HepG2 (cell line): ENCODE measurements around the gene DOK7. TPM values are rescaled to one million over a fixed set of nuclear protein-coding genes. Genes with fewer than 3 reads are reported as not detected.
A peak's percentile ranks its signal among the peaks of the same experiment; 100 is the strongest.

Source experiments
- ATAC-seq: fragments of 200-7000 bp; cut with Tn5 transposase; 3 replicates; pipeline ENCODE4 v1.9.1; 2020; ENCODE audit warnings: mild to moderate bottlenecking, moderate library complexity
- BruUV-seq: library from RNA; stranded (reverse); fragments of 400-500 nt; replicated peaks from 2 replicates; lab custom pipeline; 2021; lab: Mats Ljungman, UMichigan
- CTCF ChIA-PET: fragments of 300-600 bp; formaldehyde crosslinking; extraction: SDS; loops from one replicate; lab custom pipeline; 2021; ENCODE audit warnings: low total read pairs, inconsistent platforms, low intra/inter-chr PET ratio; lab: Yijun Ruan, JAX
- POLR2A ChIA-PET: fragments of 350-600 bp; sonication (Branson Sonifier 250); formaldehyde crosslinking; loops from one replicate; lab custom pipeline; 2020; ENCODE audit warnings: antibody characterized with exemption, inconsistent platforms; lab: Yijun Ruan, JAX
- DNase-seq: peaks from one replicate; pipeline ENCODE4 v3.0.0-alpha.2; 2015; ENCODE audit warnings: low spot score
- FAIRE-seq: peaks from 3 replicates; lab custom pipeline; 2011; peaks lifted over from hg19 to GRCh38; lab: Jason Lieb, UNC
- H2AFZ ChIP-seq: one replicate; pipeline ENCODE4 v1.6.1; 2011; ENCODE audit warnings: low read length, inconsistent platforms
- H3K27ac ChIP-seq: fragments of 300-600 bp; 3 replicates; pipeline ENCODE4 v1.8.0; 2011; ENCODE audit warnings: mixed run types, mild to moderate bottlenecking, mixed read lengths, low read length, inconsistent platforms; ENCODE audit not compliant: insufficient read depth; ENCODE audit errors: extremely low read length
- H3K27me3 ChIP-seq, 2 experiments: fragments of 200-600 bp in 1 of 2; 2 replicates in 1 of 2; 3 replicates in 1 of 2; pipeline versions ENCODE4 v1.6.0 to v1.8.0; 2011; ENCODE audit warnings: low read length in 2 of 2, mild to moderate bottlenecking in 2 of 2, moderate library complexity in 2 of 2, inconsistent platforms in 1 of 2; ENCODE audit not compliant: insufficient read depth in 2 of 2, control insufficient read depth in 1 of 2
- H3K36me3 ChIP-seq, 2 experiments: fragments of 200-600 bp in 1 of 2; replicated peaks in 1 of 2; 2 replicates in 1 of 2; 3 replicates in 1 of 2; pipeline versions ENCODE4 v1.5.1 to v1.8.0; 2011; ENCODE audit warnings: low read length in 2 of 2, inconsistent platforms in 1 of 2; ENCODE audit not compliant: insufficient read depth in 2 of 2, control insufficient read depth in 1 of 2
- H3K4me1 ChIP-seq: 2 replicates; pipeline ENCODE4 v1.5.1; 2012; ENCODE audit warnings: low read length, inconsistent platforms; ENCODE audit not compliant: insufficient read depth
- H3K4me2 ChIP-seq: 2 replicates; pipeline ENCODE4 v1.6.0; 2011; ENCODE audit warnings: low read depth, low read length, inconsistent platforms
- H3K4me3 ChIP-seq, 3 experiments: fragments of 200-600 bp in 1 of 3; sonication (generic), shearing (Covaris generic) in 1 of 3; replicated peaks in 1 of 3; 2 replicates each; pipeline ENCODE4 v1.5.1; 2011 to 2016; ENCODE audit warnings: low read length in 3 of 3, inconsistent platforms in 2 of 3, low read depth in 2 of 3, mild to moderate bottlenecking in 2 of 3, control low read depth in 1 of 3, mixed read lengths in 1 of 3; ENCODE audit not compliant: insufficient read depth in 1 of 3
- H3K79me2 ChIP-seq: one replicate; pipeline ENCODE4 v1.6.1; 2011; ENCODE audit warnings: low read length, inconsistent platforms; ENCODE audit not compliant: insufficient read depth
- H3K9ac ChIP-seq: 2 replicates; pipeline ENCODE4 v1.6.0; 2011; ENCODE audit warnings: mild to moderate bottlenecking, low read depth, low read length, inconsistent platforms; ENCODE audit not compliant: insufficient read depth
- H3K9me3 ChIP-seq: 2 replicates; pipeline ENCODE4 v1.5.1; 2012; ENCODE audit warnings: mild to moderate bottlenecking, low read length
- H4K20me1 ChIP-seq: 2 replicates; pipeline ENCODE4 v1.6.0; 2011; ENCODE audit warnings: inconsistent platforms, mild to moderate bottlenecking, low read length, moderate library complexity; ENCODE audit not compliant: insufficient read depth
- ATRX ChIP-seq: sonication (generic); formaldehyde crosslinking; IDR thresholded peaks from 2 replicates; pipeline ENCODE4 v1.4.0; 2020; ENCODE audit warnings: missing genetic modification reagents, borderline replicate concordance
- DMTF1 ChIP-seq: sonication (generic); formaldehyde crosslinking; IDR thresholded peaks from 2 replicates; pipeline ENCODE4 v1.4.0; 2020; ENCODE audit warnings: mild to moderate bottlenecking, missing genetic modification reagents
- RAD21 ChIP-seq: fragments of 450-650 bp; formaldehyde crosslinking; IDR thresholded peaks from 2 replicates; pipeline ENCODE4 v1.5.0; 2020; ENCODE audit warnings: mild to moderate bottlenecking
- RFXAP ChIP-seq: sonication (generic); formaldehyde crosslinking; IDR thresholded peaks from 2 replicates; pipeline ENCODE4 v1.4.0; 2020; ENCODE audit warnings: missing genetic modification reagents, borderline replicate concordance
- SMC3 ChIP-seq: IDR thresholded peaks from 2 replicates; pipeline ENCODE4 v1.6.1; 2011; ENCODE audit warnings: low read length, improper control_type of control experiment
- TAF15 ChIP-seq: fragments of 200-400 bp; formaldehyde crosslinking; IDR thresholded peaks from one replicate; pipeline ENCODE4 v1.6.1; 2018; ENCODE audit warnings: mild to moderate bottlenecking, low read depth, low read length; ENCODE audit not compliant: poor library complexity, severe bottlenecking
- ZNF574 ChIP-seq: sonication (generic); formaldehyde crosslinking; IDR thresholded peaks from 2 replicates; pipeline ENCODE4 v1.4.0; 2020; ENCODE audit warnings: missing genetic modification reagents
- WGBS: methylation state at CpG from one replicate; pipeline ENCODE4 v1.1.6; 2017; ENCODE audit warnings: low lambda C conversion rate; 5-methylcytosine and 5-hydroxymethylcytosine counted together
- in situ Hi-C: cut with HindIII; loops from 2 replicates; pipeline ENCODE4 v1.10.0; 2017; ENCODE audit warnings: low pct_unique_long_range_greater_than_20kb; ENCODE audit not compliant: extremely low pct_ligation_motif_present
- intact Hi-C: fragments of 100-400 bp; cut with micrococcal nuclease; formaldehyde crosslinking; loops from one replicate; pipeline ENCODE4 v1.10.0; 2022; ENCODE audit not compliant: unreplicated experiment
- polyA plus RNA-seq, 8 experiments: library from polyadenylated mRNA; depleted of rRNA in 3 of 8; stranded (reverse) in 7 of 8; unstranded in 1 of 8; fragments of >200 nt; fragmentation: Illumina TruSeq in 4 of 8; extraction: Trizol in 4 of 8; gene quantifications; 2 replicates each; pipeline versions ENCODE4 v1.2.1 to v1.2.3, GENCODE V29; 2011 to 2016; ENCODE audit warnings: low read depth in 4 of 8, missing spikeins in 1 of 8, mixed read lengths in 1 of 8; ENCODE audit not compliant: insufficient read depth in 1 of 8
- total RNA-seq, 5 experiments: library from RNA; depleted of rRNA; stranded (reverse); fragments of >200 nt; fragmentation: Illumina TruSeq; extraction: Trizol; gene quantifications; 2 replicates each; pipeline ENCODE4 v1.2.3, GENCODE V29; 2016; ENCODE audit warnings: low read depth in 1 of 5
- TF ChIP-seq, protein P1 (sequence below): sonication (generic); formaldehyde crosslinking; IDR thresholded peaks from 2 replicates; pipeline ENCODE4 v1.4.0; 2020; ENCODE audit warnings: missing genetic modification reagents, borderline replicate concordance

DOK7 gene
- total and polyA plus RNA-seq, 2 of the 13 experiments (the other 11 are each of a cell fraction or from before 2014, with no cell fraction given): 0.03 to 0.07 TPM

- no peaks in the 10 kb centered on the region for H3K79me2 ChIP-seq
- H4K20me1 ChIP-seq: no peaks in the 10 kb centered on the region
- no peak overlapping the region for H2AFZ ChIP-seq
- no peak overlapping the region for H3K4me3 ChIP-seq
- ChIA-PET CTCF (no interaction called here), POLR2A (no interaction called here)
- ATAC-seq (no peak), DNase-seq (no peak), FAIRE-seq (no peak)
- TF ChIP-seq RFXAP (CRISPR knock-in tag) (no peak), DMTF1 (CRISPR knock-in tag) (no peak)
- peaks cover 25 to 79% of the 10 kb centered on the region in 2 experiments for H3K27me3 ChIP-seq
- H3K4me1 ChIP-seq: peaks cover 25% of the 10 kb centered on the region
- in situ Hi-C loops: no loop called here
- BruUV-seq: no TSS peak
- WGBS: 19% methylated on average over 4 of the region's 25 CpGs
- intact Hi-C loops: no loop called here
- H3K36me3 ChIP-seq: no peaks in the 10 kb centered on the region
- no peak overlapping the region for H3K9ac ChIP-seq
- no peak overlapping the region for H3K27ac ChIP-seq
- H3K9me3 ChIP-seq: no peaks in the 10 kb centered on the region
- no peak overlapping the region for H3K4me2 ChIP-seq
Measured at GRCh38 chr4:3479358-3480101, 16.4 kb downstream of the DOK7 start.

- Histone ChIP-seq H3K9ac (no peak overlapping the region), H3K4me3 (no peak overlapping the region), H3K4me1 (peaks cover 28% of the 10 kb centered on the region), H4K20me1 (no peaks in the 10 kb centered on the region), H2AFZ (no peak overlapping the region), H3K9me3 (no peaks in the 10 kb centered on the region), H3K36me3 (no peaks in the 10 kb centered on the region), H3K27ac (no peak overlapping the region), H3K4me2 (peak overlapping the region; percentile 23; the same call in 1 of the 2 replicates), H3K79me2 (no peaks in the 10 kb centered on the region), H3K27me3 (peaks cover 26 to 85% of the 10 kb centered on the region in 2 experiments)
- BruUV-seq: no TSS peak
- CTCF ChIA-PET: interaction anchor here (1.0 to 1.3 kb wide), 3 partner anchors 28 to 287 kb away, joined by 3 read pairs; no protein-coding TSS in a partner anchor
- 3% methylated on average over 12 of the region's 17 CpGs for WGBS
- in situ Hi-C loops: no loop called here
- DNase-seq (peak; percentile 66), FAIRE-seq (peak; percentile 67), ATAC-seq (peak; percentile 83)
- POLR2A ChIA-PET: interaction anchor here (0.7 to 1.5 kb wide), 2 partner anchors 18 to 28 kb away, joined by 3 to 4 read pairs; no protein-coding TSS in a partner anchor
- intact Hi-C loops: no loop called here
- TF ChIP-seq RAD21 (CRISPR knock-in tag) (peak; percentile 74), SMC3 (peak; percentile 37; the same call in 1 of the 2 replicates), ZNF574 (CRISPR knock-in tag) (peak; percentile 43; the same call in 1 of the 2 replicates), ATRX (CRISPR knock-in tag) (no peak), TAF15 (peak; percentile 47)
- TF ChIP-seq, protein P1, sequence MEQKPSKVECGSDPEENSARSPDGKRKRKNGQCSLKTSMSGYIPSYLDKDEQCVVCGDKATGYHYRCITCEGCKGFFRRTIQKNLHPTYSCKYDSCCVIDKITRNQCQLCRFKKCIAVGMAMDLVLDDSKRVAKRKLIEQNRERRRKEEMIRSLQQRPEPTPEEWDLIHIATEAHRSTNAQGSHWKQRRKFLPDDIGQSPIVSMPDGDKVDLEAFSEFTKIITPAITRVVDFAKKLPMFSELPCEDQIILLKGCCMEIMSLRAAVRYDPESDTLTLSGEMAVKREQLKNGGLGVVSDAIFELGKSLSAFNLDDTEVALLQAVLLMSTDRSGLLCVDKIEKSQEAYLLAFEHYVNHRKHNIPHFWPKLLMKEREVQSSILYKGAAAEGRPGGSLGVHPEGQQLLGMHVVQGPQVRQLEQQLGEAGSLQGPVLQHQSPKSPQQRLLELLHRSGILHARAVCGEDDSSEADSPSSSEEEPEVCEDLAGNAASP (CRISPR knock-in tag): 0 out of 2 replicates have a peak, but pooled peaks have one; percentile 17
Measured at GRCh38 chr4:3480528-3481112, 17.5 kb downstream of the DOK7 start.
